Measurements from ENCODE around the gene CENPB.

CENPB gene

DNA sequence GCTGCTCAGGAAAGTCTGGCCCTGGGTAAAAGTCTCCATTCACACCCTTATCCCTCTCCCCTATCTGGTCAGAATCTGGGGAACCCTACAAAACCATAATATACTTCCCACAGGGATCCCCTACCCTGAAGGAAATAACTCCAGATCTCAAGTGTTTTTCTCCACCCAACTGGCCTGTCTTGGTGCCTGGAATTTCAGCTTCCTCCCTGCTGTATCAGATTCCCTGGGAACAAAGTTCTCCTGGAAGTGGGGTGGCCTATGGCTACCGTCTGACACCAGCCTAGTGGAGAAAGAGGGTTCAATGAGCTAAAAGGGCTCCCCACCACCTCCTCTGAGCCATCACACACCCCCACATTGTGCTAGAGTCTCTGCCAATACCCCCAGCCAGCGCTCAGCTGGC, 39.1 kb downstream of the CENPB start:
- no peak for DNase-seq

DNA sequence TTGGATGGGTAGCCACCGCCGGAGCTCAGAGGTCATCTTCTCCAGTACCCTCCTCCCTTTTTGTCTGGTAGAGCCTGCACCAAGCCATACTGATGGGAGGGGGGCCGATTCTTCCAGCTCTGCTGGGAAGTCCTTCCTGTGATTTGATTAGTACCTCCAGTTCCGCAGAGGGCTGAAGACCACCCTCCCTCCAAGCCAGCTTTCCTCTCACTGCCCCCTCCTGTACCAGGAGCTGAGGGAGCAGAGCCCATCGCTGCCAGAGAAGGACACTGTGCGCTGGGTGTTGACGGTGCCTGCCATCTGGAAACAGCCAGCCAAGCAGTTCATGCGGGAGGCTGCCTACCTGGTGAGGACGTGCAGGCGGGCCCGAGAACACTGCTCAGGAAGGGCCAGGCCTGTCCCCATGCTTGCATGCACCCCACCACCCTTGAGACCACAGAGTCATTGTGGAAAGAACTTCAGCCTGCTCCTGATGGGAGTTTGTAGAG, 40.8 kb downstream of the CENPB start:
- peak; percentile 28 for DNase-seq

DNA sequence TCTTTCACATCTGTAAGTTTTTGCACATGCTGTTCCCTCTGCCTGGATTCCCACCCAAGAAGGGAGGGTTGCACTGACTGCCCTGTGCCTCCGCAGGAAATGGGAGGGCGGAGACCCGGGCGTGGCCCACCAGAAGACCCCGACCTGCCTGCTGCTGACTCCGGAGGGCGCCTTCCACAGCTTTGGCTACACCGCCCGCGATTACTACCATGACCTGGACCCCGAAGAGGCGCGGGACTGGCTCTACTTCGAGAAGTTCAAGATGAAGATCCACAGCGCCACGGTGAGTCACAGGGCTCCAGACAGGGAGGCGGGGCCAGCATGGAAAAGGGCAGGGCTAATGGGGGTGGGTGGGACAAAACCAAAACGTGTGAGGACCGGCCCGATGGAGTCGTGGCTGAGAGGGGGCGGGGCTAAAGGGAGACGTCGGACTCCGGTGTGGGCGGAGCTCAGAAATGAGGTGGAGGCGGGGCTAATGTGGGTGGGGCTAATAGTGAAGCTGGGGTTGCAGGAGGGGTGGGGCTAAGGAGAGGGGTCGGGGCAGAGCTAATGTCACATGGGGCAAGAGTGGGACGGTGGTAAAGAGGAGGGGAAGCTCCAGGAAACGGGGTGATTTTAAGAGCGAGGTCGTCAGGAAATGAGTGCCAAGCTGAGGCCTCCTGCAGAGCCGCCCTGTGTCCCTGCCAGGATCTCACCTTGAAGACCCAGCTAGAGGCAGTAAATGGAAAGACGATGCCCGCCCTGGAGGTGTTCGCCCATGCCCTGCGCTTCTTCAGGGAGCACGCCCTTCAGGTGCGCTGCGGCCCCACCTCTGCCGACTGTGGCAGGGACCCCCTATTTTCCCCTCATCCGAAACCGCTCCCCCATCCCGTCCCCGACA, 41.5 kb downstream of the CENPB start:
- peak; percentile 79 for DNase-seq

DNA sequence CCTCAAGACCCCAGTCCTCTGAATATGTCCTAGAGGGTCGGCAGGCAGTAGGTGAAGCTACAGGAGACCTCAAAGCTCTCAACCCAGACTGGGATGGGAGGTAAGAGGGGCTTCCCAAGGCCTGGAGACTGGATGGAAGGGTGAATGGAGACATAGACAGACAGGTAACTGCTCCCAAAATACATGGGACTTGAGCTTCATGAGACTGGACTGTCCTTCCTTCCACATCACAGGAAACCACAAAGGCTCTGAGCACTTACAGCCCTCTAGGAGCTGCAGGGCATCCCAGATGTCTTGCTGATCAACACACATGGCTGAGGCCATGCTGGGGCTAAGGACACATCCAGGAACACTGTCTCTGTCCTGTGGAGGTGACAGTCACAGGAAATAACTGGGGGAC, 42.5 kb downstream of the CENPB start:
- DNase-seq, result no peak

DNA sequence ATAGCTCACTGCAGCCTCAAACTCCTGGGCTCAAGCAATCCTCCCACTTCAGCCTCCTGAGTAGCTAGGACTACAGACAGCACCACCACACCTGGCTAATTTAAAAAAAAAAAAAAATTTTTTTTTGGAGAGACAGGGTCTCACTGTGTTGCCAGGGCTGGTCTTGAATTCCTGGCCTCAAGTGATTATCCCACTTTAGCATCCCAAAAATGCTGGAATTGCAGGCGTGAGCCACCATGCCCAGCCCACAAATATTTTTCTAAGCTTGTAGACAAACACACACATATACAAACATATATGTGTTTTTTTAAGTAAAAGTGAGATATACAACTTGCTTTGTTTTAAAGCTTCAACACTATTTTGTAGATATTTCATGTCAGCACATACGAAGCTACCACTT, 43.3 kb downstream of the CENPB start:
- DNase-seq, result no peak

DNA sequence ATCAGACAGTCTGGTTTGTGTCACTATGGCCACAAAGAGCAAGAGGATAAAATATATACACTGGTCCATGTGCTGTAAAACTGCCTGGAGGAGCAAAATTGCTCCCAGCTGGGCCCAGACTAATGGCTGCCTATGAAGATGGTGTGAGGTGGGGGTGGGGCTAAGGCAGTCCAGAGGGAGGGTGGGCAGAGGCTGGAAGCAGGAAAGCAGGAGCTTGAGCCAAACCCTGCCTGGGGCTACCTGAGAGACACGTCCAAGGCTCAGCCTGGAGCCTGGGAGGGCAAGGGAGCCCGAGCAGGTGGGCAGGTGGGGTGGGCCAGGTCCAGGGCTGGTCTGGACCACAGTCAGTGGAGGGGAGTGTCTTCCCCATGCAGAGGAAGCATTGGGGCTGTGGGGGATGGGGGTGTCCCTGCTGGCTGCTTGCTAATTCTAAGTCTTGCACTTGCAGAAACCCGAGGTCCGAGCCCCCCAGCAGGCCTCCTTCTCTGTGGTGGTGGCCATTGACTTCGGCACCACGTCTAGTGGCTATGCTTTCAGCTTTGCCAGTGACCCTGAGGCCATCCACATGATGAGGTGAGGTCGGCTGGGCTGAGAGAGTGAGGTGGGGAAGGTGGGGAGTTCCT, 44.6 kb downstream of the CENPB start:
- DNase-seq, result no peak

DNA sequence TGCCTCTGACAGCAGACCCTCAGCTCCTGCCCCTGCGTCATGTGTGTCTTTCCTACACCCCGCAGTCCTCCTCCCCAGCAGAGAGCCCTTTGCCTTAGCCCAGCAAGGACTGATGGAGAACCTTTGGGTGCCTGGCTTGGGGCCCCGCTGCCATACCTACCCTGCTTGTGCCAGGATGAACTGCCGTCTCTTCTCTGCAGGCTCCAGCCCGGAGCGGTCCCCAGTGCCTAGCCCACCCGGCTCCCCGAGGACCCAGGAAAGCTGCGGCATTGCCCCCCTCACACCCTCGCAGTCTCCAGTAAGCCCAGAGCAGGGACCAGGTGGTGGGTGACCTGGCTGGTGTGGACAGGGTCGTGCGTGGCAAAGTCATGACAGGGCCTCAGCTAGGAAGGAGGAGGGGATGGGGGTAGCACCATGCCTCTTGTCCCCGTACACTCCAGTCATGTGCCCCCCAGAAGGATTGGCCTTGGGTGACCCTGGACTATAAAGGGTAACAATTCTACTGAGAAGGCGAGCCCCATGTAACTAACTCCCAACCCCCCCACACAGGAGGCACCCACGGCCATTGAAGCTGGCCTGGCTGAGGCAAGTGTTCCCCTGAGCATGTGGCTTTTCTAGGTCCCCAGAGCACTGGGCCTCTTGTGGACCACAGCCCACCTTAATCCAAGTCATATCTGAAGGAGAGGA, 45.8 kb downstream of the CENPB start:
- DNase-seq, result no peak

DNA sequence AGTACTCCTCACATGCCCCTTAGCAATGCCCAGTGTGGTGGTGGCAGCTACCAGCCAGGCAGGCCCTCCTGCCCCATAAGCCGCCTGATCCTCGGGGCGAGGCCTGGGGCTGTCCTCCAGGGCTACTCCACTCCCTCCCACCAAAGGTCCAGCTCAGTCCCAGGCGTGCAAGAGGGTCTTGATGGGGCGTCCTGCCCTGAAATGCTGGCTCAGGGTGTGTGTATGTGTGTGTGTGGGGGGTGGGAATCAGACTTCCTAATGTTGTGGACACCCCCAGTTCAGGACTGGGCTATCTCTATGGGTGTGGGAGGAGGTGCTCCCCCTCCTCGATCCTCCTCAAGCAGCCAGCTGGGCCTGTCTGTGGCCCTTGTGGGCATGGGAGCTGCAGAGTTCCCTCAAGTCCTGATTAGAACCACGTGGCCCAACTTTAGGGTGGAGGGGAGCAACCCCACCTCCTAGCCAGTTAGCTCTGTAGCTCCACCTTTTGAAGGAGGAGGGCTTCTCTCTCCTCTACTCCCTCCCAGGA, 46.6 kb downstream of the CENPB start:
- no peak for DNase-seq

DNA sequence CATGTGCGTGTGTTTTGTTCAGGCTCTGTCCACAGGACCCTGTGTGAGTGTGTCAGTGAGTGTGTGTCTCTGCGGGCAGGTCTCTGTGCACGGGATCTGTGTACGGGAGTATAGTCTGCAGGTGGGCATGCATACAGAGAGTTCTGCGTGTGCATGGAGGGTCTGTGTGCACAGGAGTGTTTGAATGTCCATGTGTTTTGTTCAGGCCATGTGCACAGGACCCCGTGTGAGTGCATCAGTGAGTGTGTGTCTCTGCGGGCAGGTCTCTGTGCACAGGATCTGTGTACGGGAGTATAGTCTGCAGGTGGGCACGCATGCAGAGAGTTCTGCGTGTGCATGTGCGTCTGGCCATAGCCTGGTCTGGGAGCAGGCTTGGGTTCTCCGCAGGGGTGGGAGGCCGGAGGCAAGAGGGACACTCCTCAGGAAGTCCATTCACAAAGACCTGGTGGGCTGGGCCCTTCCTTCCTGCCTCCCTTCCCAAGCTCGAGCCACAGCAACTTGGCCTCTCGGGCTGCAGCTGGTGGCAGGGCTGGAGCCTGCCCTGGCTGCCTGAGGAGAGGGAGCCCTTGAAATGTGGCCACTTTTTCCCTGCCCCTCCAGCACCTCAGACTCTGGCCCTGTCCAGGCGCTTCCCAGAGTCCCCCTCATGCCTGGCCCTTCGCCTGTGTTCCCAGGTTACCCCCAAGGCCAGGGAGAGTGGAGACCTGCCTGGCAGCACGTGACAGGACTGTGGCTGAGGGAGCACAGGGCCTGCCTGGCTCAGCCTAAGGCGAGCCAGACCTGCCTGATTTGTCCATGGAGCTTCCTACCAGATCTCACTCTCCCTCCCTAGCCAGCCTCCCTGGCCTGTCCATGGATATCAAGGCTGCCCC, 47.2 kb downstream of the CENPB start:
- no peak for DNase-seq

DNA sequence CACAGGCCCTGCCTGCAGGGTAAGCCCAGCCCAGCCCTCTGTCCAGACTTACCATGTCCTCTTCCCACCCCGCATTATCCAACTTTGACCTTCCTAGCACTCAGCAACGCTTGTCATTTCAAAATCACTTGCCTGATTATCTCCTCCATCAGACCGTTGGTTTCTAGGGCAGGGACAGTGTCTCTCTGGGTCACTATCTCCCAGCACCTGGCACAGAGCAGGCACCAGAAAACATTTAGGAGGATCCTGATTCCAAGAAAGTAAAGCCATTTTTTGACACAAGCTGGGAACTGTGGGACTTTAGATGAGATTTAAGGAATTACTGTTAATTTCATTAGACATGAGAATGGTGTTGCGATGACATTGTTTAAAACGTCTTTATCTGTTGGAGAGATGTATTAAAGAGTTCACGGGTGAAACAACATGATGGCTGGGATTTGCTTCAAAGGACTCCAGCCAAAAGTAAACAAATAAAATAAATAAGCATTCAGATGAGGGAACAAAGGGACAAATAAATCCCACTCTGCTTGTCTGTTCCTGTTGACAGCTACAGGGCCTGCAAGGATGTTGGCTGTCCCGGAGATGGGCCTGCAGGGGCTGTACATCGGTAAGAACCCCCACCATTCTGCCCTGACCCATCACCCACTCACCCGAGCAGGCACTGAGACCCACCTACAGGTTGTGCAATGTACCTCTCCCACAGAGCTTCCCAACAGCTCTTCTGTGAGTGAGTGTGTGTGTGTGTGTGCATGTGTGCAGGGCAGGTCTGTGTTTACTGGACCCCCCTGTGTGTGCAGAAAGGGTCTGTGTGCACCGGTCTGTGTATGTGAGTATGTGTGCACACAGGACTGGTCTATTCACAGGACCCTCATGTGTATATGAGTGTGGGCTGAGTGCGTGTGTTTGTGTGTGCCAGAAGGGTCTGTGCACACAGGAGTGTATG, 48.2 kb downstream of the CENPB start:
- no peak for DNase-seq

DNA sequence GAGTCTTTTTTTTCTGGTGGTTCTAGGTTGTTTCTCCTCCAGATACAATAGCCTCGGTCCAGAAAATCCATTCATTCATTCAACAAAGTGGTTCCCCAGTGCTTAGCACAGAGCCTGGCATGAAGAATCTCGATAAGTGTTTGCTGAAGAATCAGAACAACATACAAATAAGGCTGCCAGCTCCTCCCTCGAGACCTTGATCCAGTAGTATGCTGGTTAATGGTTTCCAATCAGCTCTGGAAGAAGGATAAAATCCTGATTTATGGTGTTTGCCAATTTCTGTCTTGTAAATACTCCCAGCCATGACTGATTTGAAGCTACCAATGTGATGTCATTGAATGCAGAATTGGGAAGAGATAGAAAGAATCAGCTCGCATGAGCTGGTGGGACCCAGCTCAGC, 50.8 kb downstream of the CENPB start:
- no peak for DNase-seq

DNA sequence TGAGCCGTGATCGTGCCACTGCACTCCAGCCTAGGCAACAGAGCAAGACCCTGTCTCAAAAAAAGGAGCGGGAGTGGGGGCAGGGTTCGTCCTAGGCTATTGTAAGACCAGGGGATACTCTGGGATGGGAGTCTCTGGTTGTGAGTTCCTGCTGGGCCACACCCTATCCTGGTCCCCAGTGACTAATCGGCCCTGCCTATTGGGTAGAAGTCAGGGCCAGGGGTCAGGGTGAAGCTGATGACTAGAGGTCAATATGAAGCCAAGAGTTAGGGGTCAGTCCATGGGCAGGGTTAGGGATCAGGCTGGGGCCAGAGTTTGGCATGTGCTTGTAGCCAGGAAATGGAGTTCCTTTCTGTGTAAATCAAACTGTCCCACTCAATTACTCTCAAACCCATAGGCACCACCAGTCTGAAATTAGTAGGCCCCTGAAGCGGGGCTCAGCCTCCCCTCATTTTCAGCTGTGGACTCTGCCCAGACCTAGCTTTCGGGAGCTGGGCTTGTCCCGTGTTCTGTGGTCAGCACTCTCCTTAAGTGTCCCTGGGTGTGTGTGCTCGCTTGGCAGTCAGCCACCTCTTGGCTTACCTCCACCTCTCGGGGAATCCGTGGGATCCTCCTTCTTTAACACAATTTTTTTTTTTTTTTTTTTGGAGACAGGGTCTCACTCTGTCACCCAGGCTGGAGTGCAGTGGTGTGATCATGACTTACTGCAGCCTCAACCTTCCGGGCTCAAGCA, 52.3 kb downstream of the CENPB start:
- peak; percentile 20 for DNase-seq
